ENCODE measurements around the gene STK39.
"Not testable (repeated sequence)": the region's sequence is repeated elsewhere in the genome, so short reads cannot be mapped to it uniquely, and the experiment has no call there.

Gene STK39

GRCh38 chr2:168058675-168059074 lies 188.7 kb downstream of the STK39 start:
- in situ Hi-C loops (cut with MboI; ENCODE audit: low sequenced_read_pairs) = no loop called here

DNA sequence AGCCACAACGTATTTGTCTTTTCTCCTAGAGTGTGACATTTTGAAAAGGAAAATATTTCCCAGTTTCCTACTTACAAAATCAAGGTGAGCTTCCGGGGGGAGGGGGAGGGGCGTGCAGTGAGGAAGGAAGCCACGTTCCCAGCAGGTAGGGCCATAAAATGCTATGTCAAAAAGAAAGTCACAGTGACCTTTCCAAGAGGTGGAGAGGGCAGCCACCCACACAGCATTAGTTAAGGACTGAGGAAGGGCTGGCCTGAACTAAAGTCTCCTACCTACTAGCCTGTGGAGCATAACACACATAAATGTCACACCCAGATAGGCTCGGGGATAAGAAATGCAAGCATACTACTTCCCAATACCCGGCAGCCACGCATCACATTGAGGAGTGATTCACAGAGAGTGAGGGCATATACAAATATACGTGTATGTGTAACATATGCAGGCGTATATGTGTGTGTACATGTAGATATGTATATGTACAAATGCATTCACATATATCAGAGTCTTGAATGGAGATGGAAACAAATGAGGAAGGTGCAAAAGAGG lies 191.1 kb downstream of the STK39 start:
- in situ Hi-C loops (cut with MboI; ENCODE audit: low sequenced_read_pairs) = no loop called here

DNA sequence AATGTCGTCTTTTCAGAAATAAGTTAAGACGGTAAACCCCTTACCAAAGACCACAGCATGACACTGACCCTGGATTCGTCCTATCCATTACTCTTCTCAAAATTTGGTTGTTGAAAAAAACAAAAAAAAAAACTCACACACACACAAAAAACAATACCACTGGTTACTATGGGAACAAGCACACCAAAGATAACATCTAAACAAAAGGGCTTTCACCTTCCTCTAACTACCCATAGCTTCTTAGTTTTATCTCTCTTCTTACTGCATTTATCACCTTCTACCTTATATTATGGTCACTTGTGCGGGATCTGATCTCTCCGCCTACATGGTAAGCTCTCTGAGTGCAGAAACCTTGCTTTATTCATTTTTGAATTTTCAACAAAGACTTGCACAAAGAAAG lies 192.7 kb downstream of the STK39 start:
- in situ Hi-C loops (cut with MboI; ENCODE audit: low sequenced_read_pairs) = no loop called here

DNA sequence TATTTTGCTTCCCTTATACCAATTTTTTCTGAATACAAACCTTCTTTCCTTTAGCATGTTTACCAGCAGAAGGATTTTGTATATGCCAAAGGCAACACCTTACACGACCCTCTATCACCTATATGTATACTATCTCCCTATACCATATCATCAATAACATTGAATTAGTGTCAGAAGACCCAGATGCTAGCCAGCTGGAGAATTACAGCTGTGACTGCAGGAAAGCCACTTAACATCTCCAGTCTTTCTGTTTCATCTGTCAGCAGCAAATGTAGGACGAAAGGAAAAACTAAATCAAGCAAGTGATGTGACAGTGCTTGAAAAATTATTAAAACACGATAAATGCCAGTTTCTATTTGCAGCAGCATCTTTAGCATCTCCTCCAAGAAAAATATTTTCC lies 193.7 kb downstream of the STK39 start:
- in situ Hi-C loops (cut with MboI; ENCODE audit: low sequenced_read_pairs) = no loop called here

- in situ Hi-C loops (cut with MboI; ENCODE audit: low sequenced_read_pairs) = no loop called here
These were observed 194.6 kb downstream of the STK39 start for GRCh38 chr2:168052773-168053172.

DNA sequence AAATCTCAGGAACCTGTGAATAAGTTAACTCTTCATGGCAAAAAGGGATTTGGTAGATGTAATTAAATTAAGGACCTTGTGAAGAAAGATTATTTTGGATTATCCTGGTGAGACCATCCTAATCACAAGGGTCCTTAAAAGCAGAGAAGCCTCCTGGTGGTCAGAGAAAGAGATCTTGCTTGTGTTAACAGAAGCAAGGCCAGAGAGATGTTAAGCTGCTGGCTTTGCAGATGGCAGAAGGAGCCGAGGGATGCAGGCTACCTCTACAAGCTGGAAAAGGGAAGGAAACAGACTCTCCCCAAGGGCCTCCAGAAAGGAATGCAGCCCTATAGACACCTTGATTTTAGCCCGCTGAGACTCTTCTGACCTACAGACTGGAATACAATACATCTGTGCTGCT lies 197.0 kb downstream of the STK39 start:
- in situ Hi-C loops (cut with MboI; ENCODE audit: low sequenced_read_pairs) = no loop called here

GRCh38 chr2:168049609-168050008 lies 197.8 kb downstream of the STK39 start:
- in situ Hi-C loops (cut with MboI; ENCODE audit: low sequenced_read_pairs) = no loop called here

- in situ Hi-C loops (cut with MboI; ENCODE audit: low sequenced_read_pairs) = no loop called here
These were observed 200.2 kb downstream of the STK39 start for GRCh38 chr2:168047091-168047690.

GRCh38 chr2:168044579-168044978 lies 202.8 kb downstream of the STK39 start:
- in situ Hi-C loops (cut with MboI; ENCODE audit: low sequenced_read_pairs) = no loop called here

DNA sequence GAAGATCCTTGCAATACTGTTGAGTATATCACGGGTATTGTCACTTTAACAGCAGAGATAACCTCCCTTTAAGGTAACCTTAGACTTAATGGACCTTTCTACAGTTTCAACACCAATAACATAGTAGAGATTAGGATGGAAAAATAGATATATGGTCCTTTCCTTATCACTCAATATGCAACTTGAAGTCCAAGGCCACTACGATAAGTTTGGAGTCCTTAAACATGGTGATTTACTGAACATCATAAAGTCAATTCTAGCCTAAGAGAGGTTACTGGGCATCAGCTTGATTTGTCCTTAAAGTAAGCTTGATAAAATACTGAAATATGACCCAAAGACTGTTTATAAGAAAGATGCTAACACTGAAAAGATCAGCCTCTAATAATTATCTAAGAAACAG lies 203.2 kb downstream of the STK39 start:
- in situ Hi-C loops (cut with MboI; ENCODE audit: low sequenced_read_pairs) = no loop called here

DNA sequence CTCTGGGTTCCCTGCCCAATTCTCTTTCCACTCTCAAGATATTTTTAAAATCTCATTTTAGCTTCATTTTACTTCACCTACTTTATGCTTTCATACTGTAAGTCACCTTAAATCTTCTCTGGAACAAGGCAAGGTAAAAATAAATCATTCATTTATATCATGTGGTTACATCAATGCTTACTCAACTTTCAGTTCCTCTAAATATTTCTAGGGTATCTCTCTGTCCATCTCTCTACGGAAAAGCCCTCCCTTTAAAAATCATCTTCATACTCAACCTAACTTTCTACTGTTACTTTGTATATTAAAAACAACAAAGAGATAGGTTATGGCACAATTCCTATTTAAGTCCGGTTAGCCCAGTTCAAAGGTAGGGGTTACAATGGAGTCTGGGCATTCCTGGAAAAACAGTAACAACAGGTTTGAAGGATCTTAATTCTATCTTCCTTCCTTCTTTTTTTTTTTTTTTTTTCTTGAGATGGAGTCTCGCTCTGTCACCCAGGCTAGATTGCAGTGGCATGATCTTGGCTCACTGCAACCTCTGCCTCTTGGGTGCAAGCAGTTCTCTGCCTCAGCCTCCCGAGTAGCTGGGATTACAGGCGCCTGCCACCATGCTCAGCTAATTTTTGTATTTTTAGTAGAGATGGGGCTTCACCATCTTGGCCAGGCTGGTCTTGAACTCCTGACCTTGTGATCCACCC lies 205.1 kb downstream of the STK39 start:
- in situ Hi-C loops (cut with MboI; ENCODE audit: low sequenced_read_pairs) = not testable (repeated sequence)

DNA sequence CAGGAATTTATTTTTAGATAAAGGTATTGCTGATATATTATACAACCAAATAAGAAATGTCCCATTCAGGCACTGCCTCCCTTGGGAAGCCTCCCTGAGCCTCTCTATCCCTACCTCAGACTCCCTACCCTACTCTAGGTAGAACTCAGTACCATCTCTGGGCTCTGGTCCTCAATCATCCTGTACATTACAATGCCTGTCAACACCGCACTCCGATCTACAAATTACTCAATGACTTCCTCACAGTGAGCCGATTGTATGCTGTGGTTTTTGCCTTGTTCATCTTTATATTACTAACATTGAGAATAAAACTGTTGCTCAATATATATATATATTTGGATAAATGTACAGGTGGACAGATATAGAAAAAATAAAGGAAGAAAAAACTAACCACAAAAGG lies 207.5 kb downstream of the STK39 start:
- in situ Hi-C loops (cut with MboI; ENCODE audit: low sequenced_read_pairs) = no loop called here

- in situ Hi-C loops (cut with MboI; ENCODE audit: low sequenced_read_pairs) = no loop called here
These were observed 209.6 kb downstream of the STK39 start for GRCh38 chr2:168037778-168038177.

DNA sequence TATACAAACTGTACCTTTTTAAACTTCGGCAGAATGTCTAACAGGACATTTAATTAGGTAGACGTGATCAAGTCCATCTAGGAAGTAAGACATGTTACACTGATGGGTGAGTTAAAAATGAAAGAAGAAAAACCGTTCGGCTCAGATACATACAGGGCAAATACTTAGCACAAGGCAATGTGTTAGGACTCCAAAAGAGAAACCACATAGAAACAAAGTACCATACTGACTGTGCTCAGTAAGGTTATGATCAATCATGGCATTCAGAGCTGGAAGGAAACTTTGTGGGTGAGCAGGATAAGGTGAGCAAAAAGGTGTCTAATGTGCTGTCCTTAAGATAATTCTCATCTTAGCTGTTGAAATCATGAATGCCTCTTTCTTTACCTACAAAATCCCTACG lies 211.9 kb downstream of the STK39 start:
- in situ Hi-C loops (cut with MboI; ENCODE audit: low sequenced_read_pairs) = no loop called here

- in situ Hi-C loops (cut with MboI; ENCODE audit: low sequenced_read_pairs) = no loop called here
These were observed 212.8 kb downstream of the STK39 start for GRCh38 chr2:168034616-168035015.

GRCh38 chr2:168033966-168034365 lies 213.4 kb downstream of the STK39 start:
- in situ Hi-C loops (cut with MboI; ENCODE audit: low sequenced_read_pairs) = no loop called here

GRCh38 chr2:168032091-168032490 lies 215.3 kb downstream of the STK39 start:
- in situ Hi-C loops (cut with MboI; ENCODE audit: low sequenced_read_pairs) = no loop called here

DNA sequence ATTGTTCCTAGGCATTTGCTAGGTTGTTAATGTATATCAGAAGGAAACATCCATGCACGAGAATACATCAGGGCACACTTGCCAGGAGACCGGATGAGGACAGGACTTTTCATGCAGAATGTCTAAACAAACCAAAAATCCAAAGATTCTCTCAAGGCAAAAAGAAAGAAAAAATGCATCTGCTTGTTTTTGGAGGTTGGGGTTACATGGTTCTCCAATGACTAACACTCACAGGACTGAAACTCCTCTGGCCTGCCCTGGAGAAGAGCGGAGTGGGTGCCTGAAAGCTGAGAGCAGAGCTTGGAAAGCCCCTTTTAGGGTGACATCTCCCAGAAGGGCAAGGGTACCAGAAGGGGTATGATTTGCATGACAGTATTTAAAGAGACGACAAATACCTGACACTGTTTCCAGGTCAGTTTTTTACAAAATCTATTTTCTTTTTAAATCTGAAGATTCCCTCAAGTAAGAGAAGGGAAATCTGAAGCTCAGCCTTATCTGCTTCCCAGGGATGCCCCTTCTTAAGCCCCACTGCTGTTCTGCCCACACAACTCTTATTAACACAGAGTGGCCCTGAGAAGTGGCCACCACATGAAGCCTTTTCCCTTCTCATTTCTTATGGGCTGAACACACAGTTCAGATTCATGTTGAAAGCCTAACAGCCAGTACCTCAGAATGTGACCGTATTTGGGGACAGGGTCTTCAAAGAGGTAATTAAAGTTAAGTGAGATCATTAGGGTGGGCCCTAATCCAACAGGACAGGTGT lies 216.4 kb downstream of the STK39 start:
- in situ Hi-C loops (cut with MboI; ENCODE audit: low sequenced_read_pairs) = no loop called here

- in situ Hi-C loops (cut with MboI; ENCODE audit: low sequenced_read_pairs) = no loop called here
These were observed 218.3 kb downstream of the STK39 start for GRCh38 chr2:168029071-168029470.

- in situ Hi-C loops (cut with MboI; ENCODE audit: low sequenced_read_pairs) = no loop called here
These were observed 219.0 kb downstream of the STK39 start for GRCh38 chr2:168028362-168028761.

DNA sequence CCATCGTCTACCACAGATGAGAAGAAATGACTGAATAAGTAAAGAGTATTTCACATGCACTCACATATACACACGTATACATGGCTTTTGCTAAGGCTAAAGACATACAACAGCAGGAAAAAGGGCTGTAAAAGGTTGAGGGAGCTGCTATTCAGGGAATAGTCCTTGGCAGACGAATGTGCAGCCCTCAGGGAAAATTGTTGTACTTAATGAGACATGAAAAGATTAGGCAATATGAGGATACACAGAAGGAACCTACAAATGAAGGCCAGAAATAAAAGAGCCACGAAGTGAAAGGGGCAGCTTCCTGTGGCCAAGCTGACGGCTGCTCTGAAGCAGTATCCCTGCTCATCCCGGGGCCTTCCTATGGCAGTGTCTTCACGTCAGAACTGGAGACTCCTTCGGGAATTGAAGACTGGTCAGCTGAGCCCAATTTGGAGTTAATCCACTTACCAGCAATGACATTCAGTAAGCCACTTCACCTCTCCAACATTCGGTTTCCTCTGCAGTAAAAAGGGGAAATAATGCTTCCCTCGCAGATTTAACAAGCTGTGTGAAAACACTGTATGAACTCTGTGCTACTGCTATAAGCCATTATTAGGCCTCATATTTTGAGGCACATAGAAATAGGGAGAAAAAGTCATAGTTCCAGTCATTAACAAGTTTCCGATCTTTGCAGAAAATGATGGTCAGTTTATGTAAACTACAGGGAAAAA lies 221.8 kb downstream of the STK39 start:
- in situ Hi-C loops (cut with MboI; ENCODE audit: low sequenced_read_pairs) = no loop called here
